ENCODE measurements around the gene ENAH.

The ENAH gene

DNA sequence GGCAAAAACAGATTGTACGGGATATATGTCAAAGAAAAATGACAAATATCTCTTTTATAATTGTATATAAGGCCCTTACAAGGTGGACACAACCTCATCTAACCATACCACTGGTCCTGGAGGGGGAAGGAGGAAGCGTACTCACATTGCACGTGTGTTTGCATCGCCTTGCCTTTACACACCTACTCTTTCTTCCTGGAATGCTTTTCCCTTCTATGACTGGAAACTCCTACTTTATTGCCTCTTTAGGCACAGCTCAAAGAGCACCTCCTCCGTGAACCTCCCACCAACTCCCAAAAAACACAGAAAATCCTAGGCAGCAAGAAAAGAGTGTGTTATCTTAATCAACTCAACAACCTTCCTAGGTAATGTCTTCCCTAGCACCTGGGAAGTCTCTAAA, 125.3 kb downstream of the ENAH start:
- no peak for TF ChIP-seq FOXP2 (optimal IDR thresholded peaks at IDR 0.05; ENCODE audit: borderline replicate concordance, extremely low read depth, extremely low read length, insufficient read depth)
- TF ChIP-seq, protein P1, sequence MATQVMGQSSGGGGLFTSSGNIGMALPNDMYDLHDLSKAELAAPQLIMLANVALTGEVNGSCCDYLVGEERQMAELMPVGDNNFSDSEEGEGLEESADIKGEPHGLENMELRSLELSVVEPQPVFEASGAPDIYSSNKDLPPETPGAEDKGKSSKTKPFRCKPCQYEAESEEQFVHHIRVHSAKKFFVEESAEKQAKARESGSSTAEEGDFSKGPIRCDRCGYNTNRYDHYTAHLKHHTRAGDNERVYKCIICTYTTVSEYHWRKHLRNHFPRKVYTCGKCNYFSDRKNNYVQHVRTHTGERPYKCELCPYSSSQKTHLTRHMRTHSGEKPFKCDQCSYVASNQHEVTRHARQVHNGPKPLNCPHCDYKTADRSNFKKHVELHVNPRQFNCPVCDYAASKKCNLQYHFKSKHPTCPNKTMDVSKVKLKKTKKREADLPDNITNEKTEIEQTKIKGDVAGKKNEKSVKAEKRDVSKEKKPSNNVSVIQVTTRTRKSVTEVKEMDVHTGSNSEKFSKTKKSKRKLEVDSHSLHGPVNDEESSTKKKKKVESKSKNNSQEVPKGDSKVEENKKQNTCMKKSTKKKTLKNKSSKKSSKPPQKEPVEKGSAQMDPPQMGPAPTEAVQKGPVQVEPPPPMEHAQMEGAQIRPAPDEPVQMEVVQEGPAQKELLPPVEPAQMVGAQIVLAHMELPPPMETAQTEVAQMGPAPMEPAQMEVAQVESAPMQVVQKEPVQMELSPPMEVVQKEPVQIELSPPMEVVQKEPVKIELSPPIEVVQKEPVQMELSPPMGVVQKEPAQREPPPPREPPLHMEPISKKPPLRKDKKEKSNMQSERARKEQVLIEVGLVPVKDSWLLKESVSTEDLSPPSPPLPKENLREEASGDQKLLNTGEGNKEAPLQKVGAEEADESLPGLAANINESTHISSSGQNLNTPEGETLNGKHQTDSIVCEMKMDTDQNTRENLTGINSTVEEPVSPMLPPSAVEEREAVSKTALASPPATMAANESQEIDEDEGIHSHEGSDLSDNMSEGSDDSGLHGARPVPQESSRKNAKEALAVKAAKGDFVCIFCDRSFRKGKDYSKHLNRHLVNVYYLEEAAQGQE (IDR thresholded peaks at IDR 0.05; ENCODE audit: insufficient read depth in 1 of 2, low read depth in 2 of 2, low read length in 2 of 2): no peak
- TF ChIP-seq TAF1 (IDR thresholded peaks at IDR 0.05; ENCODE audit: borderline replicate concordance, insufficient read depth, low read length): no peak

DNA sequence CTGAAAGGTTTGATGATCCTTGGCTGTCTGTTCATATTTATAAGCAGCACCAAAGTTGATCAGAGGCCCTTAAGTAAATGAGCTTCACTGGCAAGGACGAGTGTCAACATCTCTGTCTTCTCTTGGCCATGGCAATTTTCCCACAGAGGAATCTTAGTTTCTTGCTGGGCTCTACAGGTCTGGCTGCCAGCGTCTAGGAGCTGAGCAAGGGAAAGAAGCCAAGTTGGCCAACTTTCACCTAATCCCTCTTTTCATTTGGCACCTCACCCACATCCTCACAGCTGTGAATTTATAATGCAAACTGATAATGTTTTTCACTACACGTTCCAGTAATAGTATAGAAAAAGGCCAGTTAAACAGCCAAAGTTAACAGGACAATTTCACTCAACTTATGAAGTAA, 126.0 kb downstream of the ENAH start:
- TF ChIP-seq TAF1 (IDR thresholded peaks at IDR 0.05; ENCODE audit: borderline replicate concordance, insufficient read depth, low read length) (no peak), POLR2AphosphoS5 (IDR thresholded peaks at IDR 0.05; ENCODE audit: low read depth, low read length) (no peak), SIN3A (IDR thresholded peaks at IDR 0.05; ENCODE audit: borderline replicate concordance, insufficient read depth, low read length) (no peak), FOXP2 (optimal IDR thresholded peaks at IDR 0.05; ENCODE audit: borderline replicate concordance, extremely low read depth, extremely low read length, insufficient read depth) (no peak)
- TF ChIP-seq, protein P1 (IDR thresholded peaks at IDR 0.05; ENCODE audit: insufficient read depth in 1 of 2, low read depth in 2 of 2, low read length in 2 of 2): no peak

DNA sequence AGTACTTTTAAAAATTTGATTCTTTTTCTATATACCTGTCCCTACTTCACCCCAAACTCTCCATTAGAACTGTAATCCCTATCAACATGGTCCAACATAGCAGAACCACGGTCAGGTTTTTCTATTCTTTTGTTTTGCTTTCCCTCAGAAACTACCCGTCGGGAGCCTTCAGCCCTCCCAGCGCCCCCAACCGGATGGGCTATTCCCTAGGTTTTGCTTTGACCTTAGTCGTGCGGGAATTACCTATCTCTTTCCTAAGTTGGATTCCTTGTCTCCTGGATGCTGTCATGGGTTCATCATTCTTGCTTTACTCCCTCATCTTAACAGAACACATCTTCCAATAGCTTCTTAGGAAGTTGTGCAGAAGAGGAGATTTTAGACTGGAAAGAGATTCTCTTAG, 127.5 kb downstream of the ENAH start:
- no peak for TF ChIP-seq POLR2AphosphoS5 (IDR thresholded peaks at IDR 0.05; ENCODE audit: low read depth, low read length)
- TF ChIP-seq SIN3A (IDR thresholded peaks at IDR 0.05; ENCODE audit: borderline replicate concordance, insufficient read depth, low read length): no peak
- TF ChIP-seq, protein P1 (IDR thresholded peaks at IDR 0.05; ENCODE audit: insufficient read depth in 1 of 2, low read depth in 2 of 2, low read length in 2 of 2): no peak
- no peak for TF ChIP-seq FOXP2 (optimal IDR thresholded peaks at IDR 0.05; ENCODE audit: borderline replicate concordance, extremely low read depth, extremely low read length, insufficient read depth)
- TF ChIP-seq TAF1 (IDR thresholded peaks at IDR 0.05; ENCODE audit: borderline replicate concordance, insufficient read depth, low read length): no peak

DNA sequence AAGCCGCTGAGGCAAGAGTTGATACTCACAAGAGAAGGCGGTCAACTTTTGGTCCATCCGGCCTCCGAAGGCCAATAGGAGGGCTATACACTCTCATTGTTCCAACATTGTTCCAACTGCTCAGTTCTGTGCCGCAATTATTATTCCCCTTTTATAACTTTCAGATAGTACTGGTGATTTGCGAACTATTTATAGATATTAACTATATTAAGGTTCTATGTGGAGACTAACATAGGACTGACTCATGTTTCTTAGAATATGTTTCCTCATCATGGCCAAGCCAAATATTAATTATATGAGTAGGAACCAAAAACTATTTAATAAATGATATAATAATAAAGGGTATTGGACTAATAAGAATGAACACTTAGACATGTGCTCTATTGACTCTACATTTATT, 128.4 kb downstream of the ENAH start:
- TF ChIP-seq TAF1 (IDR thresholded peaks at IDR 0.05; ENCODE audit: borderline replicate concordance, insufficient read depth, low read length) (no peak), POLR2AphosphoS5 (IDR thresholded peaks at IDR 0.05; ENCODE audit: low read depth, low read length) (no peak), FOXP2 (optimal IDR thresholded peaks at IDR 0.05; ENCODE audit: borderline replicate concordance, extremely low read depth, extremely low read length, insufficient read depth) (no peak), SIN3A (IDR thresholded peaks at IDR 0.05; ENCODE audit: borderline replicate concordance, insufficient read depth, low read length) (no peak)
- TF ChIP-seq, protein P1 (IDR thresholded peaks at IDR 0.05; ENCODE audit: insufficient read depth in 1 of 2, low read depth in 2 of 2, low read length in 2 of 2): no peak
